CD14-positive monocyte (primary cell): ENCODE measurements around the gene AHSG. TPM values are rescaled to one million over a fixed set of nuclear protein-coding genes. Genes with fewer than 3 reads are reported as not detected.

Experiments used
- DNase-seq, 3 donors: peaks; one replicate each; pipeline ENCODE4 v3.0.0-alpha.2; 2011 to 2022
- H2AFZ ChIP-seq: 2 replicates; pipeline ENCODE4 v1.6.0; 2012; ENCODE audit warnings: mild to moderate bottlenecking, low read depth, low read length, inconsistent platforms; ENCODE audit not compliant: insufficient read depth, poor library complexity, severe bottlenecking
- H3K27ac ChIP-seq, 2 donors: 1 replicate in 1 of 2; 2 replicates in 1 of 2; pipeline ENCODE4 v1.5.1; 2012 to 2013; ENCODE audit warnings: low read length in 2 of 2, control low read depth in 1 of 2, inconsistent platforms in 1 of 2, low read depth in 1 of 2, mild to moderate bottlenecking in 1 of 2
- H3K27me3 ChIP-seq, 2 donors: one replicate each; pipeline versions ENCODE4 v1.6.0 to v1.6.1; 2011 to 2013; ENCODE audit warnings: low read length in 2 of 2; ENCODE audit not compliant: control insufficient read depth in 2 of 2, insufficient read depth in 2 of 2
- H3K36me3 ChIP-seq, 2 donors: replicated peaks in 1 of 2; 1 replicate in 1 of 2; 2 replicates in 1 of 2; pipeline versions ENCODE4 v1.5.1 to v1.6.1; 2012 to 2013; ENCODE audit warnings: low read length in 2 of 2, control low read depth in 1 of 2, inconsistent platforms in 1 of 2, mild to moderate bottlenecking in 1 of 2; ENCODE audit not compliant: insufficient read depth in 2 of 2, control insufficient read depth in 1 of 2
- H3K4me1 ChIP-seq, 2 donors: 1 replicate in 1 of 2; 2 replicates in 1 of 2; pipeline versions ENCODE4 v1.5.1 to v1.6.1; 2012 to 2013; ENCODE audit warnings: low read length in 2 of 2, control low read depth in 1 of 2, inconsistent platforms in 1 of 2, mild to moderate bottlenecking in 1 of 2, moderate library complexity in 1 of 2; ENCODE audit not compliant: insufficient read depth in 2 of 2, control insufficient read depth in 1 of 2
- H3K4me2 ChIP-seq: replicated peaks from 2 replicates; pipeline ENCODE3; 2012; ENCODE audit warnings: low read length, moderate library complexity, mild to moderate bottlenecking; ENCODE audit not compliant: poor library complexity, severe bottlenecking; ENCODE audit errors: extremely low read depth
- H3K4me3 ChIP-seq, 3 experiments: fragments of 200-600 bp in 1 of 3; sonication (generic) in 1 of 3; replicated peaks in 1 of 3; 1 replicate in 2 of 3; 2 replicates in 1 of 3; pipeline ENCODE4 v1.5.1; 2011 to 2013; ENCODE audit warnings: low read length in 3 of 3, mild to moderate bottlenecking in 3 of 3, control low read depth in 2 of 3, low read depth in 2 of 3, inconsistent platforms in 1 of 3, moderate library complexity in 1 of 3
- H3K79me2 ChIP-seq: 2 replicates; pipeline ENCODE4 v1.6.0; 2012; ENCODE audit warnings: mild to moderate bottlenecking, control low read depth, inconsistent platforms, low read length, moderate library complexity; ENCODE audit not compliant: insufficient read depth
- H3K9ac ChIP-seq: 2 replicates; pipeline ENCODE4 v1.6.0; 2017; ENCODE audit warnings: low read length, mild to moderate bottlenecking; ENCODE audit not compliant: insufficient read depth, poor library complexity, severe bottlenecking
- H3K9me3 ChIP-seq, 2 donors: replicated peaks in 1 of 2; 1 replicate in 1 of 2; 2 replicates in 1 of 2; pipeline versions ENCODE4 v1.5.1 to v1.6.1; 2012 to 2013; ENCODE audit warnings: low read length in 2 of 2, control low read depth in 1 of 2; ENCODE audit not compliant: control insufficient read depth in 1 of 2, insufficient read depth in 1 of 2
- H4K20me1 ChIP-seq: 2 replicates; pipeline ENCODE4 v1.6.0; 2012; ENCODE audit warnings: mild to moderate bottlenecking, low read length, control low read depth, moderate library complexity; ENCODE audit not compliant: insufficient read depth
- H3K27ac Mint-ChIP-seq, 7 donors: one replicate each; pipeline ENCODE4 v1.8.0; 2020; ENCODE audit warnings: mild to moderate bottlenecking in 7 of 7, mixed read lengths in 7 of 7, moderate library complexity in 6 of 7, inconsistent platforms in 2 of 7
- H3K27me3 Mint-ChIP-seq, 3 donors: one replicate each; pipeline ENCODE4 v1.8.0; 2021 to 2022; ENCODE audit warnings: low read depth in 3 of 3, mild to moderate bottlenecking in 3 of 3, mixed read lengths in 3 of 3, moderate library complexity in 3 of 3, inconsistent platforms in 1 of 3
- H3K36me3 Mint-ChIP-seq, 2 donors: one replicate each; pipeline ENCODE4 v1.8.0; 2020; ENCODE audit warnings: mixed read lengths in 2 of 2, inconsistent platforms in 1 of 2, mild to moderate bottlenecking in 1 of 2
- H3K4me1 Mint-ChIP-seq: one replicate; pipeline ENCODE4 v1.8.0; 2020; ENCODE audit warnings: mild to moderate bottlenecking, mixed read lengths
- H3K4me3 Mint-ChIP-seq, 2 donors: one replicate each; pipeline ENCODE4 v1.8.0; 2020; ENCODE audit warnings: mild to moderate bottlenecking in 2 of 2, mixed read lengths in 2 of 2, moderate library complexity in 1 of 2
- H3K9me3 Mint-ChIP-seq, 7 donors: one replicate each; pipeline ENCODE4 v1.8.0; 2020 to 2022; ENCODE audit warnings: mixed read lengths in 7 of 7, mild to moderate bottlenecking in 6 of 7, moderate library complexity in 6 of 7, inconsistent platforms in 2 of 7
- WGBS: methylation state at CpG from one replicate; pipeline ENCODE4 v1.1.5; 2013; ENCODE audit warnings: missing lambda C conversion rate; ENCODE audit not compliant: insufficient coverage; 5-methylcytosine and 5-hydroxymethylcytosine counted together
- intact Hi-C, 2 donors: fragments of 100-400 bp; cut with micrococcal nuclease; formaldehyde crosslinking; loops; one replicate each; pipeline versions ENCODE4 v1.15.0 to v1.15.1; 2023
- polyA plus RNA-seq, 3 donors: library from polyadenylated mRNA; depleted of rRNA in 1 of 3; unstranded in 2 of 3; stranded (reverse) in 1 of 3; fragments of 300-500 nt in 2 of 3; fragments of >200 nt in 1 of 3; fragmentation: Illumina TruSeq in 2 of 3; gene quantifications; 1 replicate in 2 of 3; 2 replicates in 1 of 3; pipeline ENCODE4 v1.2.3, GENCODE V29; 2012 to 2021
- TF ChIP-seq, protein P1 (sequence below): fragments of 200-600 bp; IDR thresholded peaks from one replicate; pipeline ENCODE4 v1.8.0; 2022; ENCODE audit warnings: antibody characterized with exemption, mild to moderate bottlenecking

The AHSG gene
- polyA plus RNA-seq, 3 donors: not detected

DNA sequence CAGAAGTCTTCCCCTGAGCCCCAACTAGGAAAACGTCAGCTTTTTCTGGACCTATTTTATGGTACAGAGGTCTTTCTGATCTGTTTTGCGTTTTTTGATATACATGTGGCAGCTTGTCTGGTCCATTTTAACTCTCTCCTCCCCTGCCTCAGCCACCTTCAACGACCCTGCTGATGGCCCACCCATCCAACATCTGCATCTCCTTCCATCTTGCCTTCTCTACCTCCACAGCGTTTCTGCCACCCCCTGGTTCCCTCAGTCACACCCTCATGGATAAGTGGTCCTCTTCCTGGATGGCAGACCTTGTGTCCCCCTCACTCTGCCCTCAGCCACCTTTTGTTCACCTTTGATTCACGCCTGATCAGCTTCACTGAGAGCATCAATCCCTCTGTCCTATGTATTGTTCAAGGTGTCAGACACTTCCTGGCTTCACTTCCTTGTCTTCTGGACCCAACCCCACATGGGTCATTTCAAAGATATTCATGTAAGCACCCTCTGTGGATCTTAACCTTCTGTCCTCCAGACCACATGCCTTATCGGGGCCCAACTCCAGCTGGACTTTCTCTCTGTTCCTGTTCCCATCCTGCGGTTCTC, 13.5 kb downstream of the AHSG start:
- Histone ChIP-seq H3K4me1 (no peaks in the 10 kb centered on the region), H3K4me3 (no peak overlapping the region), H3K27ac (no peak overlapping the region), H2AFZ (no peak overlapping the region), H3K27me3 (peaks cover 0 to 2% of the 10 kb centered on the region in 2 donors), H3K9ac (no peak overlapping the region), H3K36me3 (no peaks in the 10 kb centered on the region), H3K79me2 (no peaks in the 10 kb centered on the region), H3K4me2 (no peak overlapping the region), H3K9me3 (no peaks in the 10 kb centered on the region), H4K20me1 (no peaks in the 10 kb centered on the region)
- DNase-seq: no peak
- Mint-ChIP-seq H3K27ac (no peak overlapping the region), H3K9me3 (peaks cover 0 to 4% (median 0%) of the 10 kb centered on the region in 7 donors), H3K4me3 (no peak overlapping the region), H3K27me3 (peaks cover 2 to 12% (median 10%) of the 10 kb centered on the region in 3 donors), H3K36me3 (no peaks in the 10 kb centered on the region), H3K4me1 (no peaks in the 10 kb centered on the region)
- 84% methylated on average over 6 of the region's 7 CpGs for WGBS
- intact Hi-C loops: no loop called here
- TF ChIP-seq, protein P1, sequence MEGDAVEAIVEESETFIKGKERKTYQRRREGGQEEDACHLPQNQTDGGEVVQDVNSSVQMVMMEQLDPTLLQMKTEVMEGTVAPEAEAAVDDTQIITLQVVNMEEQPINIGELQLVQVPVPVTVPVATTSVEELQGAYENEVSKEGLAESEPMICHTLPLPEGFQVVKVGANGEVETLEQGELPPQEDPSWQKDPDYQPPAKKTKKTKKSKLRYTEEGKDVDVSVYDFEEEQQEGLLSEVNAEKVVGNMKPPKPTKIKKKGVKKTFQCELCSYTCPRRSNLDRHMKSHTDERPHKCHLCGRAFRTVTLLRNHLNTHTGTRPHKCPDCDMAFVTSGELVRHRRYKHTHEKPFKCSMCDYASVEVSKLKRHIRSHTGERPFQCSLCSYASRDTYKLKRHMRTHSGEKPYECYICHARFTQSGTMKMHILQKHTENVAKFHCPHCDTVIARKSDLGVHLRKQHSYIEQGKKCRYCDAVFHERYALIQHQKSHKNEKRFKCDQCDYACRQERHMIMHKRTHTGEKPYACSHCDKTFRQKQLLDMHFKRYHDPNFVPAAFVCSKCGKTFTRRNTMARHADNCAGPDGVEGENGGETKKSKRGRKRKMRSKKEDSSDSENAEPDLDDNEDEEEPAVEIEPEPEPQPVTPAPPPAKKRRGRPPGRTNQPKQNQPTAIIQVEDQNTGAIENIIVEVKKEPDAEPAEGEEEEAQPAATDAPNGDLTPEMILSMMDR: no peak

DNA sequence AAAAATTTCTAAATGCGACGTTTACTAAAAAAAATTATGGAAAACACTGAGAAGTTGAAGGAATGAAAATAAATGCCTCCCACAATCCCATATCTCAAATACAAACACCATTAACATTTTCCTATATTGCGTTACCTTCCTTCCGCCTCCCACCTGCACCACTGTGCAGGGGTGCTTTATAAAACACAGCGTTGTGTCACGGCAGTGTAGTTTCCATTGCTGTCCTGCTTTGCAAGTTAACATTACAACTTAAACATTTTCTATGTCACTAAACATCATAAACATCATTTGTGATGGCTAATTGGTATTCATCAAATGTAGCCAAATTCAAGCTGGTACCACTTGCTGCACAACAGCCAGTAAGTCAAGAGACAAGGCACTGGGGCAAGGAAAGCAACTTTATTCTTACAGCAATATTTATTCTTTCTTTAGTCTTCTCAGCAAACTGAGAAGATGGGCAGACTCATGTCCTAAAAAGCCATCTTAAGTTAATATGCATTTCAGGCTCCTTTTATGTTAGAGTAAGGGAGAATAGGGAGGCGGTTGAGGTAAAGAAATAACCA, 15.1 kb downstream of the AHSG start:
- Mint-ChIP-seq H3K27ac (no peak overlapping the region), H3K9me3 (peaks cover 0 to 4% (median 0%) of the 10 kb centered on the region in 7 donors), H3K4me3 (no peak overlapping the region), H3K36me3 (no peaks in the 10 kb centered on the region), H3K4me1 (no peaks in the 10 kb centered on the region), H3K27me3 (peaks cover 4 to 9% (median 6%) of the 10 kb centered on the region in 3 donors)
- Histone ChIP-seq H3K4me2 (no peak overlapping the region), H3K79me2 (no peaks in the 10 kb centered on the region), H3K27ac (no peak overlapping the region), H2AFZ (no peak overlapping the region), H3K36me3 (no peaks in the 10 kb centered on the region), H3K4me1 (no peaks in the 10 kb centered on the region), H3K4me3 (no peak overlapping the region), H4K20me1 (no peaks in the 10 kb centered on the region), H3K27me3 (peaks cover 0 to 2% of the 10 kb centered on the region in 2 donors), H3K9me3 (no peaks in the 10 kb centered on the region), H3K9ac (no peak overlapping the region)
- DNase-seq: no peak
- TF ChIP-seq, protein P1: no peak
- intact Hi-C loops: no loop called here
- WGBS: 100% methylated on average over 1 of the region's 7 CpGs
